PC-9 (cell line): ENCODE data around the gene NFS1. TPM values are rescaled to one million over a fixed set of nuclear protein-coding genes. Genes with fewer than 3 reads are reported as not detected.
"Not testable (repeated sequence)": the region's sequence is repeated elsewhere in the genome, so short reads cannot be mapped to it uniquely, and the experiment has no call there.

ENCODE experiments used
- BruUV-seq: library from RNA; stranded (reverse); fragments of 400-500 nt; replicated peaks from 2 replicates; lab custom pipeline; 2021; lab: Mats Ljungman, UMichigan
- CTCF ChIA-PET: fragments of 300-600 bp; sonication (Branson Sonifier 250); formaldehyde crosslinking; loops from one replicate; lab custom pipeline; 2022; ENCODE audit warnings: antibody characterized with exemption; lab: Charles Lee
- POLR2A ChIA-PET: fragments of 300-600 bp; sonication (Branson Sonifier 250); formaldehyde crosslinking; loops from one replicate; lab custom pipeline; 2022; ENCODE audit warnings: antibody characterized with exemption; ENCODE audit not compliant: unreplicated experiment; lab: Charles Lee
- DNase-seq, 2 experiments: peaks; one replicate each; pipeline versions ENCODE4 v3.0.0 to v3.0.0-alpha.2; 2015 to 2022; ENCODE audit warnings: mixed read lengths in 1 of 2
- H2AFZ ChIP-seq: fragments of 200-600 bp; sonication (generic); 2 replicates; pipeline ENCODE4 v1.8.1; 2017; ENCODE audit warnings: antibody characterized with exemption
- H3F3A ChIP-seq: fragments of 200-600 bp; sonication (generic); 2 replicates; pipeline ENCODE4 v1.8.1; 2017; ENCODE audit warnings: antibody characterized with exemption, mild to moderate bottlenecking, low read depth; ENCODE audit not compliant: insufficient read depth
- H3K27ac ChIP-seq: fragments of 200-600 bp; sonication (generic); 2 replicates; pipeline ENCODE4 v1.6.1; 2016; ENCODE audit warnings: mixed run types
- H3K27me3 ChIP-seq: fragments of 200-600 bp; sonication (generic); 2 replicates; pipeline ENCODE4 v1.6.1; 2016; ENCODE audit warnings: low read depth, mixed run types; ENCODE audit not compliant: insufficient read depth
- H3K36me3 ChIP-seq: fragments of 200-600 bp; sonication (generic); 2 replicates; pipeline ENCODE4 v1.6.1; 2016; ENCODE audit warnings: low read depth, mixed run types
- H3K4me1 ChIP-seq: fragments of 200-600 bp; sonication (generic); replicated peaks from 2 replicates; pipeline ENCODE4 v1.6.1; 2016; ENCODE audit warnings: mixed run types; ENCODE audit not compliant: insufficient read depth
- H3K4me2 ChIP-seq: fragments of 200-600 bp; sonication (generic); 2 replicates; pipeline ENCODE4 v1.6.1; 2017; ENCODE audit warnings: mixed run types
- H3K4me3 ChIP-seq: fragments of 200-600 bp; sonication (generic); 2 replicates; pipeline ENCODE4 v1.6.1; 2016; ENCODE audit warnings: mixed run types
- H3K79me2 ChIP-seq: fragments of 200-600 bp; sonication (generic); 2 replicates; pipeline ENCODE4 v1.6.1; 2017; ENCODE audit warnings: low read depth, mixed run types
- H3K9me2 ChIP-seq: fragments of 200-600 bp; sonication (generic); 2 replicates; pipeline ENCODE4 v1.8.1; 2017; ENCODE audit warnings: mild to moderate bottlenecking; ENCODE audit not compliant: insufficient read depth
- H3K9me3 ChIP-seq: fragments of 200-600 bp; sonication (generic); 2 replicates; pipeline ENCODE4 v1.8.1; 2016; ENCODE audit warnings: low read depth; ENCODE audit not compliant: insufficient read depth
- H4K20me1 ChIP-seq: fragments of 200-600 bp; sonication (generic); 2 replicates; pipeline ENCODE4 v1.8.1; 2017; ENCODE audit not compliant: insufficient read depth
- CTCF ChIP-seq: fragments of 200-600 bp; sonication (generic); conservative IDR thresholded peaks from 2 replicates; pipeline ENCODE4 v1.6.1; 2017; ENCODE audit warnings: mixed run types, antibody characterized with exemption, mild to moderate bottlenecking, moderate library complexity
- EZH2 ChIP-seq: fragments of 200-600 bp; sonication (generic); IDR thresholded peaks from 2 replicates; pipeline ENCODE4 v1.8.0; 2017; ENCODE audit warnings: antibody characterized with exemption, low read depth
- intact Hi-C: fragments of 100-400 bp; cut with micrococcal nuclease; formaldehyde crosslinking; loops from one replicate; pipeline ENCODE4 v1.10.0; 2022; ENCODE audit not compliant: unreplicated experiment
- total RNA-seq: library from RNA; stranded (reverse); gene quantifications from 2 replicates; pipeline ENCODE4 v1.2.3, GENCODE V29; 2021

The NFS1 gene
- total RNA-seq, 1 experiment from 2014 or later: 65.0 TPM

- no peaks in the 10 kb centered on the region for H3K27me3 ChIP-seq
- intact Hi-C loops: no loop called here
- H3F3A ChIP-seq: peaks cover 97% of the 10 kb centered on the region
- no peak overlapping the region for H3K4me3 ChIP-seq
- peak overlapping the region; percentile 24; the same call in 1 of the 2 replicates for H3K27ac ChIP-seq
- no TSS peak for BruUV-seq
- H3K79me2 ChIP-seq: peaks cover 65% of the 10 kb centered on the region
- H4K20me1 ChIP-seq: peaks cover 95% of the 10 kb centered on the region
- no peak for TF ChIP-seq CTCF
- no peak for TF ChIP-seq EZH2
- H3K4me2 ChIP-seq: no peak overlapping the region
- H2AFZ ChIP-seq: no peak overlapping the region
- H3K9me3 ChIP-seq: no peaks in the 10 kb centered on the region
- H3K36me3 ChIP-seq: peaks cover 86% of the 10 kb centered on the region
- H3K4me1 ChIP-seq: no peaks in the 10 kb centered on the region
- no peak for DNase-seq
- CTCF ChIA-PET: no interaction called here
- H3K9me2 ChIP-seq: no peaks in the 10 kb centered on the region
- POLR2A ChIA-PET: interaction anchor here (0.7 kb wide), 1 partner anchor 19 kb away, joined by 5 read pairs; no protein-coding TSS in a partner anchor
Observed at GRCh38 chr20:35709259-35709658, 10.1 kb upstream of the NFS1 start.

- Histone ChIP-seq H4K20me1 (peaks cover 95% of the 10 kb centered on the region), H3K36me3 (peaks cover 87% of the 10 kb centered on the region), H3K27me3 (no peaks in the 10 kb centered on the region), H3K4me3 (no peak overlapping the region), H3F3A (peaks cover 97% of the 10 kb centered on the region), H3K9me3 (no peaks in the 10 kb centered on the region), H3K4me2 (no peak overlapping the region), H3K9me2 (no peaks in the 10 kb centered on the region), H3K27ac (no peak overlapping the region; the same call in 1 of the 2 replicates), H3K4me1 (no peaks in the 10 kb centered on the region), H3K79me2 (peaks cover 67% of the 10 kb centered on the region), H2AFZ (no peak overlapping the region)
- ChIA-PET CTCF (no interaction called here), POLR2A (no interaction called here)
- no TSS peak for BruUV-seq
- TF ChIP-seq EZH2 (no peak), CTCF (no peak)
- DNase-seq: no peak
- intact Hi-C loops: no loop called here
Observed at GRCh38 chr20:35708502-35708901, 9.3 kb upstream of the NFS1 start.

GRCh38 chr20:35706591-35707529 is 7.7 kb upstream of the NFS1 start:
- H3K9me2 ChIP-seq, DNase-seq, H3K4me1 ChIP-seq, H3K4me2 ChIP-seq, H3K27ac ChIP-seq, H2AFZ ChIP-seq, intact Hi-C loops, H3K4me3 ChIP-seq, BruUV-seq, H3K27me3 ChIP-seq, H3K9me3 ChIP-seq: not testable (repeated sequence)
- peaks cover 98% of the 10 kb centered on the region for H4K20me1 ChIP-seq
- ChIA-PET POLR2A (interaction anchor here (0.6 kb wide), 1 partner anchor 275 kb away, joined by 3 read pairs; no protein-coding TSS in a partner anchor), CTCF (interaction anchor here (0.6 kb wide), 1 partner anchor 378 kb away, joined by 3 read pairs; no protein-coding TSS in a partner anchor)
- H3K36me3 ChIP-seq: peaks cover 79% of the 10 kb centered on the region
- H3K79me2 ChIP-seq: peaks cover 57% of the 10 kb centered on the region
- H3F3A ChIP-seq: peaks cover 100% of the 10 kb centered on the region

GRCh38 chr20:35705894-35706293 is 6.7 kb upstream of the NFS1 start:
- H3K9me2 ChIP-seq, DNase-seq, H3K4me1 ChIP-seq, H3K9me3 ChIP-seq, H3K27ac ChIP-seq, CTCF ChIA-PET, H2AFZ ChIP-seq, H3K4me3 ChIP-seq, H3K4me2 ChIP-seq, H3K27me3 ChIP-seq, intact Hi-C loops, BruUV-seq: not testable (repeated sequence)
- Histone ChIP-seq H3K36me3 (peaks cover 74% of the 10 kb centered on the region), H3K79me2 (peaks cover 51% of the 10 kb centered on the region), H4K20me1 (peaks cover 96% of the 10 kb centered on the region), H3F3A (peaks cover 100% of the 10 kb centered on the region)
- POLR2A ChIA-PET: interaction anchor here (0.6 kb wide), 1 partner anchor 276 kb away, joined by 3 read pairs; no protein-coding TSS in a partner anchor
